K562 (cell line): Measurements from ENCODE around the gene TPPP. TPM values are rescaled to one million over a fixed set of nuclear protein-coding genes. Genes with fewer than 3 reads are reported as not detected.

Source experiments
- ATAC-seq: fragments of 200-7000 bp; cut with Tn5 transposase; 3 replicates; pipeline ENCODE4 v1.9.1; 2020; ENCODE audit warnings: moderate library complexity
- BruUV-seq: library from RNA; stranded (reverse); fragments of 400-500 nt; replicated peaks from 2 replicates; lab custom pipeline; 2021; lab: Mats Ljungman, UMichigan
- CTCF ChIA-PET: fragments of 300-600 bp; formaldehyde crosslinking; extraction: SDS; loops from one replicate; lab custom pipeline; 2021; ENCODE audit warnings: low intra/inter-chr PET ratio; lab: Yijun Ruan, JAX
- POLR2A ChIA-PET: fragments of 300-600, 350-650 bp; sonication (Branson Sonifier 250); formaldehyde crosslinking; extraction: SDS; loops from one replicate; lab custom pipeline; 2021; ENCODE audit warnings: antibody characterized with exemption, inconsistent platforms; lab: Yijun Ruan, JAX
- DNase-seq, 4 experiments: peaks; one replicate each; pipeline versions ENCODE4 v3.0.0 to v3.0.0-alpha.2; 2011 to 2018; ENCODE audit warnings: low spot score in 3 of 4, mixed read lengths in 3 of 4; ENCODE audit errors: extremely low read depth in 1 of 4
- FAIRE-seq: peaks from 2 replicates; lab custom pipeline; 2011; peaks lifted over from hg19 to GRCh38; lab: Jason Lieb, UNC
- H2AFZ ChIP-seq: 2 replicates; pipeline ENCODE4 v1.6.0; 2011; ENCODE audit warnings: low read depth, low read length, control low read depth, inconsistent platforms
- H3K27ac ChIP-seq: fragments of 200-600 bp; 3 replicates; pipeline ENCODE4 v1.8.0; 2011; ENCODE audit warnings: low read depth, mild to moderate bottlenecking, control low read depth, inconsistent platforms, low read length, moderate library complexity, mixed read lengths; ENCODE audit errors: extremely low read depth
- H3K27me3 ChIP-seq, 2 experiments: fragments of 300-600 bp in 1 of 2; 2 replicates in 1 of 2; 3 replicates in 1 of 2; pipeline versions ENCODE4 v1.6.0 to v1.8.0; 2011; ENCODE audit warnings: inconsistent platforms in 2 of 2, low read length in 2 of 2, mild to moderate bottlenecking in 1 of 2, mixed read lengths in 1 of 2, moderate library complexity in 1 of 2; ENCODE audit not compliant: control insufficient read depth in 2 of 2, insufficient read depth in 2 of 2
- H3K36me3 ChIP-seq: fragments of 300-600 bp; 3 replicates; pipeline ENCODE4 v1.8.0; 2011; ENCODE audit warnings: mild to moderate bottlenecking, low read length, inconsistent platforms; ENCODE audit not compliant: control insufficient read depth, insufficient read depth
- H3K4me1 ChIP-seq, 2 experiments: fragments of 200-600 bp in 1 of 2; replicated peaks in 1 of 2; 2 replicates in 1 of 2; 3 replicates in 1 of 2; pipeline versions ENCODE4 v1.5.1 to v1.8.0; 2011; ENCODE audit warnings: inconsistent platforms in 2 of 2, low read length in 2 of 2, mild to moderate bottlenecking in 1 of 2, mixed read lengths in 1 of 2, moderate library complexity in 1 of 2; ENCODE audit not compliant: control insufficient read depth in 2 of 2, insufficient read depth in 2 of 2
- H3K4me2 ChIP-seq: 2 replicates; pipeline ENCODE4 v1.6.1; 2011; ENCODE audit warnings: low read length, control low read depth, inconsistent platforms, mixed read lengths; ENCODE audit not compliant: insufficient read depth
- H3K4me3 ChIP-seq: fragments of 200-600 bp; sonication (generic), shearing (Covaris generic); 2 replicates; pipeline ENCODE4 v1.5.1; 2016; ENCODE audit warnings: control low read depth, inconsistent platforms
- H3K79me2 ChIP-seq: fragments of 200-600 bp; 3 replicates; pipeline ENCODE4 v1.8.0; 2011; ENCODE audit warnings: low read length, inconsistent platforms; ENCODE audit not compliant: control insufficient read depth, insufficient read depth
- H3K9ac ChIP-seq, 2 experiments: 2 replicates each; pipeline versions ENCODE4 v1.6.0 to v1.6.1; 2011; ENCODE audit warnings: low read depth in 2 of 2, low read length in 2 of 2, control low read depth in 1 of 2, inconsistent platforms in 1 of 2, mild to moderate bottlenecking in 1 of 2, mixed read lengths in 1 of 2; ENCODE audit not compliant: insufficient read depth in 1 of 2
- H3K9me1 ChIP-seq: one replicate; pipeline ENCODE4 v1.6.0; 2011; ENCODE audit warnings: inconsistent platforms, mild to moderate bottlenecking, low read length, moderate library complexity; ENCODE audit not compliant: control insufficient read depth, insufficient read depth
- H3K9me3 ChIP-seq: replicated peaks from 2 replicates; pipeline ENCODE4 v1.5.1; 2011; ENCODE audit warnings: low read depth, low read length, inconsistent platforms; ENCODE audit not compliant: control insufficient read depth, insufficient read depth
- H4K20me1 ChIP-seq: replicated peaks from 2 replicates; pipeline ENCODE4 v1.6.1; 2011; ENCODE audit warnings: low read length, inconsistent platforms, mixed read lengths; ENCODE audit not compliant: control insufficient read depth, insufficient read depth
- ATF3 ChIP-seq, 2 experiments: fragments of 450-650 bp in 1 of 2; sonication (generic) in 1 of 2; formaldehyde crosslinking in 1 of 2; IDR thresholded peaks in 1 of 2; conservative IDR thresholded peaks in 1 of 2; 2 replicates each; pipeline versions ENCODE4 v1.6.1 to v1.8.1; 2016 to 2023; ENCODE audit warnings: mild to moderate bottlenecking in 2 of 2, moderate library complexity in 2 of 2, inconsistent platforms in 1 of 2, missing genetic modification reagents in 1 of 2
- CTCF ChIP-seq, 3 experiments: IDR thresholded peaks in 2 of 3; conservative IDR thresholded peaks in 1 of 3; 2 replicates each; pipeline ENCODE4 v1.5.1; 2011 to 2012; ENCODE audit warnings: low read length in 3 of 3, mild to moderate bottlenecking in 3 of 3, control low read depth in 2 of 3, improper control_type of control experiment in 1 of 3, inconsistent platforms in 1 of 3, low read depth in 1 of 3, mixed read lengths in 1 of 3, moderate library complexity in 1 of 3; ENCODE audit not compliant: insufficient read depth in 2 of 3
- TRIM28 ChIP-seq: fragments of 450-650 bp; IDR thresholded peaks from 2 replicates; pipeline ENCODE4 v1.6.1; 2017
- ZBTB40 ChIP-seq, 2 experiments: fragments of 450-650 bp in 1 of 2; sonication (generic) in 1 of 2; formaldehyde crosslinking in 1 of 2; IDR thresholded peaks; 2 replicates each; pipeline versions ENCODE4 v1.7.1 to v1.9.0; 2016 to 2022; ENCODE audit warnings: inconsistent platforms in 1 of 2, mild to moderate bottlenecking in 1 of 2, missing genetic modification reagents in 1 of 2
- ZNF143 ChIP-seq: sonication (generic); formaldehyde crosslinking; IDR thresholded peaks from 2 replicates; pipeline ENCODE4 v1.9.0; 2022; ENCODE audit warnings: mild to moderate bottlenecking, missing genetic modification reagents
- WGBS: fragments of 100-300 bp; shearing (Covaris generic); methylation state at CpG from one replicate; pipeline ENCODE4 v1.1.6; 2016; ENCODE audit warnings: low coverage, mixed read lengths; ENCODE audit not compliant: insufficient coverage; ENCODE audit errors: missing lambda C conversion rate; 5-methylcytosine and 5-hydroxymethylcytosine counted together
- in situ Hi-C: fragments of 300-500 bp; cut with MboI; formaldehyde crosslinking; loops from 4 replicates; pipeline ENCODE4 v1.15.0; 2018; ENCODE audit warnings: inconsistent platforms, mixed read lengths
- intact Hi-C: fragments of 100-400 bp; cut with micrococcal nuclease; formaldehyde crosslinking; loops from 2 replicates; pipeline ENCODE4 v1.14.2; 2022
- polyA plus RNA-seq, 8 experiments: library from polyadenylated mRNA; depleted of rRNA in 4 of 8; stranded (reverse) in 5 of 8; unstranded in 3 of 8; fragments of >200 nt; fragmentation: Nextera tagmentation in 2 of 8; fragmentation: Illumina TruSeq in 1 of 8; extraction: Ambion mirVana in 2 of 8; extraction: Trizol in 1 of 8; gene quantifications; 2 replicates each; pipeline versions ENCODE4 v1.2.1 to v1.2.3, GENCODE V29; 2011 to 2014; ENCODE audit warnings: inconsistent platforms in 1 of 8, missing spikeins in 1 of 8
- total RNA-seq, 7 experiments: library from RNA; depleted of rRNA in 6 of 7; stranded (reverse); fragments of >200 nt in 6 of 7; fragmentation: Illumina TruSeq in 2 of 7; extraction: Trizol in 2 of 7; gene quantifications; 2 replicates each; pipeline versions ENCODE4 v1.2.1 to v1.2.3, GENCODE V29; 2011 to 2021; ENCODE audit warnings: low replicate concordance in 1 of 7

The TPPP gene
- total and polyA plus RNA-seq, 9 of the 15 experiments (the other 6 are each of a cell fraction or from before 2014, with no cell fraction given), result 0.01 to 0.07 (median 0.03) TPM; not detected in 6

- Histone ChIP-seq H3K9me1 (no peaks in the 10 kb centered on the region), H3K4me2 (no peak overlapping the region), H2AFZ (no peak overlapping the region), H3K27me3 (peaks cover 7 to 34% of the 10 kb centered on the region in 2 experiments; a peak in 4 of 5 replicates), H3K27ac (no peak overlapping the region), H3K4me1 (no peaks in the 10 kb centered on the region; a peak in 1 of 5 replicates), H3K4me3 (no peak overlapping the region), H3K9me3 (no peaks in the 10 kb centered on the region), H4K20me1 (0 out of 2 replicates have a peak, but pooled peaks cover 6% of the 10 kb centered on the region), H3K36me3 (no peaks in the 10 kb centered on the region), H3K9ac (no peak overlapping the region), H3K79me2 (no peaks in the 10 kb centered on the region)
- intact Hi-C loops (no loop called here), in situ Hi-C loops (no loop called here)
- POLR2A ChIA-PET, result no interaction called here
- BruUV-seq, result no TSS peak
- ATAC-seq (no peak; the same call in 2 of the 3 replicates), DNase-seq (no peak), FAIRE-seq (no peak)
- CTCF ChIA-PET, result no interaction called here
- 6% methylated on average over 24 of the region's 24 CpGs for WGBS
- TF ChIP-seq ATF3 (IDR thresholded peaks at IDR 0.05) (no peak), ATF3 (CRISPR knock-in tag; conservative IDR thresholded peaks at IDR 0.05) (no peak), TRIM28 (no peak), ZNF143 (CRISPR knock-in tag) (no peak), ZBTB40 (IDR thresholded peaks at IDR 0.05) (no peak), ZBTB40 (CRISPR knock-in tag; IDR thresholded peaks at IDR 0.05) (no peak), CTCF (IDR thresholded peaks at IDR 0.05 in 2 of 3, conservative IDR thresholded peaks at IDR 0.05 in 1 of 3; ENCODE audit: insufficient read depth in 2 of 3, low read depth in 1 of 3, low read length in 3 of 3) (no peak)
These were observed 7.6 kb downstream of the TPPP start for GRCh38 chr5:685262-686171.
